Lower lobe of right lung (tissue), 2 donors: Measurements from ENCODE around the gene MYH13. TPM values are rescaled to one million over a fixed set of nuclear protein-coding genes. Genes with fewer than 3 reads are reported as not detected.

Source experiments
- ATAC-seq, 2 donors: fragments of 200-7000 bp; cut with Tn5 transposase; one replicate each; pipeline ENCODE4 v1.9.1; 2020 to 2022; ENCODE audit warnings: mild to moderate bottlenecking in 2 of 2, moderate library complexity in 2 of 2
- DNase-seq: peaks from one replicate; pipeline ENCODE4 v3.0.0-alpha.2; 2020
- H3K27ac ChIP-seq: fragments of 200-600 bp; one replicate; pipeline ENCODE4 v1.8.0; 2022
- H3K27me3 ChIP-seq: fragments of 200-600 bp; one replicate; pipeline ENCODE4 v1.8.0; 2022; ENCODE audit warnings: low read depth
- H3K36me3 ChIP-seq: fragments of 200-600 bp; one replicate; pipeline ENCODE4 v1.8.0; 2022; ENCODE audit warnings: mild to moderate bottlenecking
- H3K4me1 ChIP-seq: fragments of 200-600 bp; one replicate; pipeline ENCODE4 v1.8.0; 2022
- H3K4me3 ChIP-seq: fragments of 200-600 bp; one replicate; pipeline ENCODE4 v1.8.0; 2022; ENCODE audit warnings: mild to moderate bottlenecking
- H3K9me3 ChIP-seq: fragments of 200-600 bp; one replicate; pipeline ENCODE4 v1.8.0; 2022
- intact Hi-C: fragments of 100-400 bp; cut with DNase I; formaldehyde crosslinking; loops from one replicate; pipeline ENCODE4 v1.11.0; 2022
- total RNA-seq: library from RNA; stranded (reverse); fragmentation: NEBNext Ultra II Directional; extraction: Animal tissue kit (Norgen Biotek cat#: 25700); gene quantifications from one replicate; pipeline ENCODE4 v1.2.1, GENCODE V29; 2021
- TF ChIP-seq, protein P1 (sequence below): fragments of 200-600 bp; IDR thresholded peaks from one replicate; pipeline ENCODE4 v1.8.0; 2022; ENCODE audit warnings: antibody characterized with exemption, mild to moderate bottlenecking
- donor health status: DM: no; HTN: yes; CAD: no; lungs with severe emphysema.

Gene MYH13
- total RNA-seq, 1 donor from 2014 or later: not detected

DNA sequence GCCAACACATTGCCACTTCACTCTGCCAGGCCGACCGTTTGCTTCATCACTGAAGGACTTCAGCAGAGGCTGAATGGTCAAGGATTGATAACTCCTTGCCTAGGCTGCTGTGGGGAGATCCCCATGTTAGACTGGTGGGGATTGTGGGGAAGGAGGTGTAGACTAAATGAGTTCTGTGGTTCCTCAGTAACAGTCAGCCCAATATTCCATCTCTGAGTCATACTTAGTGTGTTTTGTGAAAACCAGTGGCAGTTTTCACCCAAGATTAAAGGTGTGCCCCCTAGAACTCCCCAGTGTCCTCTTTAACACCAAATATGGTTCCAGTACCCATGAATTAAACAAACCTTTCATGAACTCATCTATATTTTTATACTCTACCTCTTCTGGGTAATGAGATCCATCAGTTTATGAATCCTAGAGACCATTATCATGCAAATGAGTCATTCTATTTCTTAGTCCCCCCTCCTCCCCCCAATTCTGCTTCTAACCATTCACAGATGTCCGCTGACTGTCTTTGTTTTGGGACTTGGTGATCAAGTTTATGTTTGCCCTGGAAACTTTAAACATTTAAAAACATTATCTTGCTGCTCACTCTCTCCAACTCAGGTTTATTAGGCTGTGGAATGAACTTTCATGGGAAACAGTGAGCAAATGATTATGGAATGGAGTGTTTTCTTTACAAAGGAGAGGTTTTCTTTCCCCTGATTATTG, 107.6 kb downstream of the MYH13 start:
- no peaks in the 10 kb centered on the region for H3K4me1 ChIP-seq
- H3K27me3 ChIP-seq: no peaks in the 10 kb centered on the region
- no peak overlapping the region for H3K4me3 ChIP-seq
- DNase-seq (no peak), ATAC-seq (no peak)
- no peaks in the 10 kb centered on the region for H3K36me3 ChIP-seq
- intact Hi-C loops: no loop called here
- TF ChIP-seq, protein P1, sequence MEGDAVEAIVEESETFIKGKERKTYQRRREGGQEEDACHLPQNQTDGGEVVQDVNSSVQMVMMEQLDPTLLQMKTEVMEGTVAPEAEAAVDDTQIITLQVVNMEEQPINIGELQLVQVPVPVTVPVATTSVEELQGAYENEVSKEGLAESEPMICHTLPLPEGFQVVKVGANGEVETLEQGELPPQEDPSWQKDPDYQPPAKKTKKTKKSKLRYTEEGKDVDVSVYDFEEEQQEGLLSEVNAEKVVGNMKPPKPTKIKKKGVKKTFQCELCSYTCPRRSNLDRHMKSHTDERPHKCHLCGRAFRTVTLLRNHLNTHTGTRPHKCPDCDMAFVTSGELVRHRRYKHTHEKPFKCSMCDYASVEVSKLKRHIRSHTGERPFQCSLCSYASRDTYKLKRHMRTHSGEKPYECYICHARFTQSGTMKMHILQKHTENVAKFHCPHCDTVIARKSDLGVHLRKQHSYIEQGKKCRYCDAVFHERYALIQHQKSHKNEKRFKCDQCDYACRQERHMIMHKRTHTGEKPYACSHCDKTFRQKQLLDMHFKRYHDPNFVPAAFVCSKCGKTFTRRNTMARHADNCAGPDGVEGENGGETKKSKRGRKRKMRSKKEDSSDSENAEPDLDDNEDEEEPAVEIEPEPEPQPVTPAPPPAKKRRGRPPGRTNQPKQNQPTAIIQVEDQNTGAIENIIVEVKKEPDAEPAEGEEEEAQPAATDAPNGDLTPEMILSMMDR: no peak
- H3K27ac ChIP-seq: no peak overlapping the region
- no peaks in the 10 kb centered on the region for H3K9me3 ChIP-seq

DNA sequence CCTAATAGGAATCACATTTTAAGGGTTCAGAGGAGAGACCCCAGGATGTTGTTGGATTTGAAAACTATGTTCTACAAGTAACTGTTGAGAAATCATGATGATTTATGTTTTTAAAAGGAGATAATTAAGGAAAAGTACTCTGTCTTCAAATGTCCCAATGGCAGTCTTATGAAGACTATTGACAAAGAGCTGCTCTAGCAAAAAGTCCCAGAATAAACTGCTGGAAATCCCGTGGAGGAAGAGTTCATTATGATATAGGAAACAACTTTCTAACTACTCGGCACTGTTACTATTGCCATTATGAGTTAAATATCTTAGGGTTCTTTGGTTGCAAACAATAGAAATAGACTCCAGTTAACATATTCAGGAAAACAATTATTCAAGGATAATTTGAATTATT, 108.8 kb downstream of the MYH13 start:
- Histone ChIP-seq H3K4me3 (no peak overlapping the region), H3K4me1 (no peaks in the 10 kb centered on the region), H3K27me3 (no peaks in the 10 kb centered on the region), H3K9me3 (no peaks in the 10 kb centered on the region), H3K27ac (no peak overlapping the region), H3K36me3 (no peaks in the 10 kb centered on the region)
- no peak for DNase-seq
- intact Hi-C loops: no loop called here
- TF ChIP-seq, protein P1: no peak
- no peak for ATAC-seq

DNA sequence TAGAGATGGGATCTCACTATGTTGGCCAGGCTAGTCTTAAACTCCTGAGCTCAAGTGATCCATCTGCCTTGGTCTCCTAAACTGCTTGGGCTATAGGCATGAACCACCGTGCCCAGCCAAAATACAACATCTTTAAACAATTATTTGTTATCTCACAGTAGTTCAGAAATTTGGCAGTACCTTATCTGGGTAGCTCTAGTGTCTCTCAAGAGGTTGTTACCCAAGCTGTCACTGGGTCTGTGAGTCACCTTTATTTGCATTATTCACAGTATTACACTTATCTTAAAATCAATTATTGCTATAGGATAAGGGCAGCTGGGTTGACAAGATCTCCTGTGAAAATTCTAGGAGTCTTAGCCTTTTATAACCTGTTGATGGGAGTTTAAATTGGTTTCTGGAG, 110.4 kb downstream of the MYH13 start:
- ATAC-seq (peak in 1 of 2 donors; percentile 41), DNase-seq (no peak)
- Histone ChIP-seq H3K27ac (no peak overlapping the region), H3K27me3 (no peaks in the 10 kb centered on the region), H3K4me3 (no peak overlapping the region), H3K9me3 (no peaks in the 10 kb centered on the region), H3K4me1 (no peaks in the 10 kb centered on the region), H3K36me3 (no peaks in the 10 kb centered on the region)
- TF ChIP-seq, protein P1: no peak
- intact Hi-C loops: no loop called here

DNA sequence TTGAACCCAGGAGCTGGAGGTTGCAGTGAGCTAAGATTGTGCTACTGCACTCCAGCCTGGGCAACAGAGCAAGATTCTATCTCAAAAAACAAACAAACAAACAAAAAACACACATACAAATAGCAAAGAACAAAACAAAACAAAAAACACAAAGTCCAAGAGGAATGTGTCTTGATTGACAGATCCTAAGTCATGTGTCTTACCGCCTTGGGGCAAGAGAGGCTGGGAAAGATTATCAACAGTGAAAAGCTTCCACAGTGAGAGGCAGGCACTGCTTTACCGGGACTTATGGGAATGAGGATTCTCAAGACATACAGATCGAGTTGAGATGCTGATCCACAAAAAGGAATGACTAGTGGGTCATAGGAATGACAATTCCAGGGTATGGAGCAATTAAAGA, 111.7 kb downstream of the MYH13 start:
- intact Hi-C loops: no loop called here
- H3K36me3 ChIP-seq: no peaks in the 10 kb centered on the region
- no peaks in the 10 kb centered on the region for H3K27me3 ChIP-seq
- H3K4me3 ChIP-seq: no peak overlapping the region
- DNase-seq (no peak), ATAC-seq (no peak)
- TF ChIP-seq, protein P1: no peak
- H3K4me1 ChIP-seq: no peaks in the 10 kb centered on the region
- no peak overlapping the region for H3K27ac ChIP-seq
- no peaks in the 10 kb centered on the region for H3K9me3 ChIP-seq

DNA sequence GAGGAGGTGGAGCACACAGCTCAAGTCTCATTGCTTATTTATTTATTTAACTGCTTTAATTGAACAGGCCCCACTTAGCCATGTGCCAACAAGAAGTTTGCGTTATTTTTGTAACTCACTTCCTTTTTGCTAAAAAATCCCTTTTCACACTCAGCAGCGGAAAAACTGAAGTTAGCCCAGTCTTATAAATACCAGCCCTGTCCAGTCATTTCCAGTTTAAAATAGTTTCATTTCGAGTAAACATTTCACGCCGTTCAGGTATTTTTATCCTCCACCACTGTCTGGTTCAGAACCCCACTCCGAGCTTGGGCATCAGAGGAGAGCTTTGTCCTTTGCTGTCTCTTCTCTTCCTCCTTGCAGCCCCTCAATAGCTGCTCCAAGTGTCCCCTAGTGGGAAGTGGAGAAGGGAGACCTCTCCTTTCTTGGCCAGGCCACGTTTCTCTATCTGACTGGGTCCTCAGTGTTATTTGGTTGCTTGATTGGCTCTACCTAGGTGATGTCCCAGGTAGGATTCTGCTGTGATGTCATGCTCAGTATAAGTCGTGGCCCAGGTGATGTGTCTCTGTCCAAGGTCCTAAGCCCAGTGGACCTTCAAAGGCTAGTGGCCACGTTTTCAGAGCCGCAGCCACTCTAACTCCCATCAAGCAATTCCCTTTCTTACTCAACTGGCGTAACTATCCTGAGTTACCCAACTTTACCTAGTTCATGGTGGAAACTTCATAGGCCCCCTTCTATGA, 121.4 kb downstream of the MYH13 start:
- Histone ChIP-seq H3K36me3 (no peaks in the 10 kb centered on the region), H3K27ac (no peak overlapping the region), H3K4me1 (no peaks in the 10 kb centered on the region), H3K27me3 (no peaks in the 10 kb centered on the region), H3K4me3 (no peak overlapping the region), H3K9me3 (no peaks in the 10 kb centered on the region)
- intact Hi-C loops: no loop called here
- DNase-seq (no peak), ATAC-seq (no peak)
- TF ChIP-seq, protein P1: no peak

Other genes starting within 250 kb of the MYH13 start
- 54.1 TPM for gene GAS7, start 174.4 kb downstream of the MYH13 start, total RNA-seq
- gene MYH8, start 48.9 kb upstream of the MYH13 start, total RNA-seq: not detected
- gene MYH4, start 96.6 kb upstream of the MYH13 start, total RNA-seq: not detected
- gene MYH1, start 145.5 kb upstream of the MYH13 start, total RNA-seq: not detected
- gene MYH2, start 176.7 kb upstream of the MYH13 start, total RNA-seq: 0.06 TPM